ENCODE measurements around the gene RALGAPA2.

GRCh38 chr20:20547221-20547875 lies 165.1 kb downstream of the RALGAPA2 start:
- no peak for TF ChIP-seq POLR2A (IDR thresholded peaks at IDR 0.05; ENCODE audit: low read depth)
- TF ChIP-seq CTCF (IDR thresholded peaks at IDR 0.05): no peak

Data from esophagus muscularis mucosa (tissue), 3 donors.